NCI-H2196 (cell line): ENCODE measurements around the gene PDS5B.
"Not testable (repeated sequence)": the region's sequence is repeated elsewhere in the genome, so short reads cannot be mapped to it uniquely, and the experiment has no call there.

Source experiments
- DNase-seq: peaks from one replicate; lab custom pipeline; 2025; ENCODE audit not compliant: unreplicated experiment; lab: John Stamatoyannopoulos, UW

The PDS5B gene

DNA sequence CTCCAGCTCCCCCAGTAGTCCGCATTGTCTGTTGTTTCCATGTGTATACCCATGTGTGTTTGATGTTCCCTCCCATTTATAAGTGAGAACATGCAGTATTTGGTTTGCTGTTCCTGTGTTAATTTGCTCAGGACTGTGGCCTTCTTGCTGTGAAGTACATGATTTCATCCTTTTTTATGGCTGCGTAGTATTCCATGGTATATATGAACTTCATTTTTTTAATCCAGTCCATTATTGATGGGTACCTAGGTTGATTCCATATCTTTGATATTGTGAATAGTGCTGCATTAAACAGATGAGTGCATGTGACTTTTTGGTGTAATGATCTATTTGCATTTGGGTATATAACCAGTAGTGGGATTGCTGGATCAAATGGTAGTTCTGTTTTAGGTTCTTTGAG, 175.2 kb downstream of the PDS5B start:
- DNase-seq = no peak

DNA sequence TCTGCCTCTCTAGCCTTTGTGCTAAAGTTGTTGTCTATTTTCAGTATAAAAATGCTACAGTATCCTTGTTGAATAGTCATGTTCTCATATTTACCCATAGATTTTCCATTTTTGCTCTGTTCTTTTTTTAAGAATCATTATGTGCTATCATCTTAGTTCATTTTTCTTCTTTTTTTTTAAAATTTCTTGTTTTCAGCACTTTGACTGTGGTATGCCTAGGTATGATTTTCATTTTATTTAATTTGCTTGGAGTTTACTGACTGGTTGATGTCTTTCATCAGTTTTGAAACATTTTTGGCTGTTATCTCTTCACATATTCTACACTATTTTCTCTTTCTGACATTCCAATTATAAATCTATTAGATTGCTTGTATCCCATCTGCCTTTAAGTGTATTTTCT, 192.9 kb downstream of the PDS5B start:
- no peak for DNase-seq

DNA sequence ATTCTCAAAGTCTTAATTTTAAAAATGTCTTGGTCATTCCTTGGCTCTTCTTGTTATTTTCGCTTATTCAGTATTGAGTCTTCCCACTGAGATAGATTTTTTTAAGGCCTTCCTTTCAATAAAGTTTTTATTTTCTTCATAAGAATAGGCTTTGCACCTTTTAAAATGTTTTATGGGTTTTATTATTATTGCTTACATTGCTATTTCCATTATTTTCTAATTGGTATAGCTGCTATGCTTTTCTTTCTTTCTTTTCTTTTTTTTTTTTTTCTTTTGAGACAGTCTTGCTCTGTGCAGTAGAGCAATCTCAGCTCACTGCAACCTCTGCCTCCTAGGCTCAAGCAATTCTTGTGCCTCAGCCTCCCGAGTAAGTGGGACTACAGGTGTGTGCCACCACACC, 195.7 kb downstream of the PDS5B start:
- no peak for DNase-seq

DNA sequence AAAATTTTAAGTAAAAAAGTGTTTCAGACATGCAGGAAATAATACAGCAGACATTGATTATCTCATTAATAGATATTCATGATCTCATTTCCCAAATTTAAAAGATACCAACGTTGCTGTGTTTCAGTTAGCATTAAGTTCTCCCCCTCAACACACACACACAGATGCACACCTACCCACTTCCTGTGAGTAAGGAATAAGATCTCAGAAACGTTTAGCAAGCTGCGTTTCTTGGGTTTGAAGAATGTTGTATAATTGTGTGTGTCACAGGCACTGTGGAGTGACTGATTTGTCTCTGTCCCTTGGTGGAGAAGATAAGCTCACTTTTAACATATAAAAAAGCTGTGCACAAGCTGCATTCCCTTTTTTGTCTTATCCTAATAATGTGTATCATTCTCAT, 196.8 kb downstream of the PDS5B start:
- no peak for DNase-seq

DNA sequence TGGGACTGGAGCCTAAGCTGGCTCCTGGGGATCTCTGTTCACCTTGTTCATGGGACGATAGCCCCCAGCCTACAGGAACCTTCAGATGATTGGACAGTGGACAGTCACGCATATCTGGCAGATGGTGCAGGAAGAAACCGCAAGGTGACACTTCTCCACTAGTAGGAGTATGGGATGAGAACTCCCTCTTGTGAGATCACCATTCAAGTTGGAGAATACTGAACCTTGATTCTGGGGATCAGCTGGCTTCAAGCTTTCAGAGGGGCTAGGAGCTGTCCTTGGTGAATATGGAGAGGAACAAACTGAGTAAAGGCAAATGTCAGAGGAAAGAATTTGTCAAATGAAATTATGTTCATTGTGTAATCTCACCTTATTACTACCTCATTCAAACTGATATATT, 204.5 kb downstream of the PDS5B start:
- DNase-seq = no peak

DNA sequence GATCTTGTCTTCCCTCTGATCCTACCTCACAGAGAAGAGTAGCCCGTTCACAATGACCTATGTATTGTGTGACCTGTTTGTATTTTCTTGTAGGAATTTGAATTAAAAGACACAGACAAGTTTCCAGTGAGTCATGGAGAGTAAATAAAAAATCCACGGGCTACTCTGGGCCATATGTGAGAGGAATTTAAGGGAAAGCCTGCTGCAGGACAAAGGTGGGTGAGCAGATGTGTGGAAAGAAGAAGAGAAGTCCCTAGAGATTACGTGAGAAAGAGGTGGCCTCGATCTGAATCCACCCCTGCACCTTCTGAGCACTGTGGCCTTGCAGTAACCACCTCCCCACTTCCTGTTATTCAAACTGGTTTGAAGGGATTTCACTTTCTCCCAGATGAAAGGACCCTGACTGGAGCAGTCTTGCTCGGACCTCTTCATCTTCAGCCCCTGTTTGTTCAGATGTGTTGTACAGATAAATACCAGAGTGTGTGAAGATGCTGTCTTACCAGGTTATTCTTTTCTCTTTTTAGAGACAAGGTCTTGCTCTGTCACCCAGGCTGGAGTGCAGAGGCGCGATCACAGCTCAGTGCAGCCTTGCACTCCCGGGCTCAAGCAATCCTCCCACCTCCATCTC, 205.4 kb downstream of the PDS5B start:
- DNase-seq = no peak

DNA sequence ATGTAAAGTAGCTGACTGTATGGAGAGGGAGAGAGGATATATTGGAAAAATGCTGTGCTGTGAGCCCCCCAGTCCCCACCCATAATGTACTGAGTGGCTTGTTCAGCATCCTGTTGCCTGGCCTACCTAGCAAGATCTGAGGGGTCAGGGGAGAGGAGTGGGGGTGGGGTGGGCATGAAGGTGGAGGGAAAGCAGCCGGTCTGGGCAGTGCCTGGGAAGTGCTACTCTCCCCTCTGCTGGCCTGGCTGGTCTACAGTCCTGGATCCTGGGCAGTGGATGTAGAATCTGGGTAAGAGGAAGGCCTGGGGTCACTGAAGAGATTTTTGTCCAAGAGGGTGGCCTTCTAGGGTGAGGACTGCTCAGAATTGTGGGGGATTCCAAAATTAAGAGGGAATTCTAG, 210.5 kb downstream of the PDS5B start:
- DNase-seq = no peak

DNA sequence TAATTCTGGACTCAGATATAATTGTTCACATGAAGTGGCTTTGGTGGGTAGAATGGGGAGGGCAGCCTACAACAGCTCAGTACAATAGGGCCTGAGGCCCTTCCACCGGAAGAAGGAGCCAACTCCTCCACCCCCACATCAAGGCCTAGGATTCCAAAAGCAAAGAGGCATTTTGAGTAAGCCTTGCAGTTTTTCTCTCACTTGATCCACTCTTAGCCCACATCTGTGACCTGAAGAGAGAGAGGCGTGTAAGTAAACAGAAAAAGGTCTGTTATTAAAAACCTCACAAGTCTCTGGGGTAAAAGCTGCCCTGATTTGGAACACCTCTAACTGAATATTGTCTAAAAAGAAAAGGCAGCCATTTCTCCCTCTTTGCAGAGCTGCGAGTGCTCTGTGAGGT, 215.9 kb downstream of the PDS5B start:
- DNase-seq = no peak

DNA sequence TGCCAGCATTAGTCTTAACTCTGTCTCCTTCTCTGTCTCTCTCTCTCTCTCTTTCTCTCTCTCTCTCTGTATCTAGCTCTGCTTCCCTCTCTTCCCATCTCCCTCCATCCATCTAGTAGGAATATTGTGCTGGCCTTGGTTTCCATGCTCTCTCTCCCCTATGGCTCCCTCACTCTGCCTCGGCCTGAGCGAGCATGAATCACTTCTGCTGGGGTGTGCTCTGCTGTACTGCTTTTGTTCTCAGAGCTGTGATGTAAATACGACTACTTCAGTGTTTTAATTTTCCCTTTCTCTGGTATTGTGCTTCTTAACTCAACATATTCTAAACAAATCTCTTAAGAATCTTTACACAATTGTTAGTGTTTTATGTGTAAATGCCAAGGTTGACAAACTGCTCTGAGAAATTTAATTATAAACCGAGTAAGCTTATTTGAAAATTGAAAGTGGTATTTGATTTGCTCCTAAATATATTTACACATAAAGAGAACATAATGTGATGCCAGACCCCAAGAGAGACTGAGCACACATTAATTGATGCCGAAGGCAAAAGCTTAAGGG, 218.5 kb downstream of the PDS5B start:
- DNase-seq = no peak

DNA sequence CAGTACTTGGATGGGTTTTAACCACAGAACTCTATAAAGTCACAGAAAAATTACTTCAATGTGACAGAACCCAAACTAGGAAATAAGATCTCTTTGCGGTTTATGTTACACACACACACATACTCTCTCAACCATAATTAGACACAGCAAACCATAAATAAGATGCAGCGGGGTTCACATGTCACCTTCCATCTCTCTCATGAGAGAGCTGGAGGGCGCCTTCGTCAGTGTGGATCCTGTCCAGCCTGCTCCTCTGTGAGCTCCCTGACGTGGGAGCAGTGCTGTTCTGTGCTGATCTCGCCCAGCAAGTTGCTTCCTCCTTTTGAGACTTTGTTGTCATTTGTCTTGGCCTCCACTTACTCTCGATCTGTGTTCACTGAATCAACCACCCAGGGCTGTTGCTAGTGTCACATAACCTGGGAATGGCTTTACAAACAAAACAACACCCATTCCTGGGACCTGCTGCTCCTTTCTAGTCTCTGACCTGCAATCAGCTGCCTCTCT, 225.1 kb downstream of the PDS5B start:
- no peak for DNase-seq

DNA sequence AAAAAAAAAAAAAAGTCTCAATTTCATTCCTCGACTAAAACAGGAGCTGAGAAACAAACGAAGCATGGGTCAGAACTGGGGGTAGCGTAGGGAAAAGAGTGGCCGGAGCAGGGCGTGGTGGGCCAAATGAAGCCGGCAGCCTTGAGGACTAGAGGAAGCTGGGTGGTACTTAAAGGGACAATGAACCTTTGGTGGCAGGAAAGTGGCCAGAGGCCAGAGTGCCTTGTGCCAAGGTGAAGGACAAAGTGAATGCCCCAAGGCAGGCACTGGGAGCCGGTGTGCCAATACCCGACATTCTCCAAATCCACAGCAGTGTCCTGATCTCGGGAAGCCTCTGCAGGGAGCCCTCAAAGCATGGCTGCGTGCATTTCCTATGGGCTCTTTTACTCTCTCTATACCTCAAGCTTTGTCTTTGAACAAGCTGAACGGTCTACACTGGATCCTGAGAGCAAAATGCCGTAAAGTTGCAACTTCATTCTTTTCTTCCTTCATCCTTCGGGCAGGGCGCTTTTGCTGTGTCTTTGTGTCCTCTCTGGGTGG, 235.0 kb downstream of the PDS5B start:
- no peak for DNase-seq

DNA sequence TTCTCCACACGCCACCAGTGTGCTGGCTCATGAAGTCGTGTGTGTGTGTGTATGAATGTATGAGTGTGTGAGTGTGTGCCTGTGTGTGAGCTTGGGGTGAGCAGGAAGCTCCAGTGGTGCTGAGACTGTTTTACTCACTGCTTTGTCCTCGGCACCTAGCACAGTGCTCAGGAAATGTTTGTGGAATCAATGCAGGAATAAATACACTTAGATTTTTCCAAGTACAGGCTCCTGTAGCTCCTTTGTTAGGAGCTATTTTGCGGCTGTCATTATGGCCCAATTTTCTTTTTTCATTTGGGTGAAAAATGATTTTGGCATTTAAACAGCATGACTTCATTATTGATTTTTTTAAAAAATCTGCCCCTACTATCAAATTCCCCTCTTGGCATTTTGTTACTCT, 236.5 kb downstream of the PDS5B start:
- no peak for DNase-seq

DNA sequence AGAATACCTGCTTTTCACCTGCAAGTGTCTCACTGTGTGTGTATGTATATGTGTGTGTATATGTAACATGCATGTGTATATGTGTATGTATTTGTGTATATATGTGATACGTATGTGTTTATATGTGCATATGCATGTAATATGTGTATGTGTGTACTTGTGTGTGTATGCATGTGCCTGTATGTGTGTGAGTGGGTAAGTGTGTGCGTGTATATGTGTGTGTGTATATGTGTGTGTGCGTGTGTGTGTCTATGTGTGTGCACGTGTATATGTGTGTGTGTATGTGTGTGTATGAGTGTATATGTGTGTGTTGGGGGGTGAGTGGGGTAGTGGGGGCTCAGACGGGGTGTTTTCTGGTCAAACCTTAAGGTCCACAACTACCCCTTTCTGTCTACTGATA, 237.3 kb downstream of the PDS5B start:
- no peak for DNase-seq

DNA sequence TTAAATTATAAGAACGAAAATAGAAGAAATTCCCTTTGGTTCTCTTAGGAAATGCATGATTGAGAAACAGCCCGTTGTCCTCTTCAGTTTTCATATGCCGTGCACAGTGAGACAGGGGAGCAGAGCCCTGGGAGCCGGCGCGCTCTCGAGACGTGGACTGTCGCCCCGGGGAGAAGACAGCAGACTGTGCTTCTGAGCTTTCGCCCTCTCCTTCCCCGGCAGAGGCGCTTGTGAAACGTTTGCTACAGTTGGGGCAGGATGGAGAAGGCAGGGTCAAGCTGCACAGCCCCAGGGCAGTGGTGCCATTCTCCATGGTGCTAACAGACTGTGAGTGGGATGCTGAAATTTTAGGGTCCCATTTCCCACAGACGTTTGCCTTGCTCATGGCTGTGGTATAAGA, 237.8 kb downstream of the PDS5B start:
- no peak for DNase-seq

DNA sequence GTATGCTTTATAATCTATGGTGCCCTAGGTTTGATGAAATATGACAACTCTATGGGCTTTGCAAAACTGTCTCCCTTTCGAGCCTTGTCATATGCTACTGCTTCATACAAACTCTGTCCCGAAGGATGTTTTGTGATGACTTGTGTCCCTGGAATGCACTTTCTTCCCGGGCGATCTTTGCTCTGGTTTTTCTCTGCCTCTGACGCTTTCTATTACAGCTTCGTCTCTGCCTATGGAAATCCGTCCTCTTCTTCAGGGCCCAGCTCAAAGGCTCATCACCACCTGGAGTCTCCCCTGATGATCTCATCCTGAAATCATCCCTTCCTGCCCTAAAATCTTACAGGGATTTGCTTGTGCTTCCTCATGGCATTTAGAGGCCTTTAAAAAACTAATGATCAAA, 238.4 kb downstream of the PDS5B start:
- DNase-seq = no peak

DNA sequence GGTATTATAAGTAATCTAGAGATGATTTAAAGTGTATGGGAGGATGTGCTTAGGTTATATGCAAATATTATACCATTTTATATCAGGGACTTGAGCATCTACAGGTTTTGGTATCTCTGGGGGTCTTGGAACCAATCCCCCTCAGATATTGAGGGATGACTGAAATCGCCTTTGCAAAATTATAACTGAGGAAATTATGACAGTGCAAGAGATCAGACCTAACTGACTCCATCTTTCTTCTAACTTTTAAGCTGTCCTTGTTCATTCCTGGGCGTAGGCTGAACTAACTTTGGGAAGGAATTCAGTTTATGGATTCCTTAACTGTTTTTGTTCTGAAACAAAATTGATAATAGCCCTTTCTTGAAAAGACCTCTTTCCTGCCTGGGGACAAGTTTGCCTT, 239.2 kb downstream of the PDS5B start:
- no peak for DNase-seq

DNA sequence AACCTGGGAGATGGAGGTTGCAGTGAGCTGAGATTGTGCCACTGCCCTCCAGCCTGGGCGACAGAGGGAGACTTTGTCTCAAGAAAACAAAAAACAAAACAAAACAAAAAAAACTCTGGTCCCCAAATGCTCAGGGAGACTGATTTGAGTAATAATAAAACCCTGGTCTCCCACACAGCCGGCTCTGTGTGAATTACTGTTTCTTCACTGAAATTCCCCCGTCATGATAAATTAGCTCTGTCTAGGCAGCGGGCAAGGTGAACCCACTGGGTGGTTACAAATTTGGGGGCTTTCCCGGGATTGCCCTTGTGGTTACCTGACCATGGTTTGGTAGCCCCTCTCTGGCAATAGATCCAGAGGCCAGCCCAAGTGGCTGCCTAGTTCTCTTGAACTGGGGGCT, 240.1 kb downstream of the PDS5B start:
- DNase-seq = not testable (repeated sequence)
